Adrenal gland (tissue), 5 donors: ENCODE results near the gene KIRREL2.

Experiments
- CTCF ChIP-seq, 6 experiments: fragments of 450-650 bp in 4 of 6; fragments of 200-600 bp in 2 of 6; sonication (generic) in 1 of 6; IDR thresholded peaks; 1 replicate in 5 of 6; 2 replicates in 1 of 6; pipeline versions ENCODE4 v1.5.1 to v1.8.0; 2016 to 2021; ENCODE audit warnings: antibody characterized with exemption in 6 of 6, mild to moderate bottlenecking in 2 of 6, moderate library complexity in 1 of 6
- POLR2A ChIP-seq, 2 donors: fragments of 450-650 bp; IDR thresholded peaks; one replicate each; pipeline ENCODE4 v1.6.1; 2017; ENCODE audit warnings: antibody characterized with exemption in 2 of 2, mild to moderate bottlenecking in 2 of 2, moderate library complexity in 1 of 2
- donor health status: DM: no; HTN: no; CAD: no.

- TF ChIP-seq CTCF (IDR thresholded peaks at IDR 0.05) (no peak), POLR2A (IDR thresholded peaks at IDR 0.05) (no peak)
Observed at GRCh38 chr19:35844482-35845214, 12.1 kb upstream of the KIRREL2 start.
